ENCODE measurements around the gene TMEM200C. TPM values are rescaled to one million over a fixed set of nuclear protein-coding genes. Genes with fewer than 3 reads are reported as not detected.

TMEM200C gene
- total RNA-seq, 2 experiments from 2014 or later = not detected

DNA sequence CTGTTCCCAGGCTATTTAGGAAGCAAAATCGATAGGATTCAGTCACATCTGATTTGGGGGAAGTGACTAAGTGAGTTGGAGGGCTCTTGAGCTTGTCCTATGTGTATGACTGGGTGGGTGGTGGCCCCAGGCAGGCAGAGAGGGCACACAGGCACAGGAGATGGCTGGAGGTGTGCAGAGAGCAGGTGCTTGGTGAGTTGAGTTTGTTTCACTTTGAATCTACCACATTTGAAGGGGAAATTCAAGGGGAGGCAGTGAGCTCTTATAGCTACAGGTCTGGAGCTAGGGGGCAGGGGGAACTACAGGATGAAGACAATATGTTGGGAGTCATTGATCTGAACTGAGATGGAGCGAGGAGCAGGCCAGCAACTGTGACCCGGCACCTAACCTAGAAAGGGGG, 42.5 kb upstream of the TMEM200C start:
- Mint-ChIP-seq H3K27me3 (peaks cover 12% of the 10 kb centered on the region), H3K4me3 (no peak overlapping the region), H3K36me3 (ENCODE audit: low read depth) (no peaks in the 10 kb centered on the region), H3K9me3 (no peaks in the 10 kb centered on the region), H3K4me1 (ENCODE audit: low read depth) (no peaks in the 10 kb centered on the region), H3K27ac (no peak overlapping the region)
- H3K9me3 ChIP-seq (ENCODE audit: control insufficient read depth in 1 of 2, insufficient read depth in 1 of 2, low read length in 2 of 2) = peaks cover 0 to 4% of the 10 kb centered on the region in 2 experiments
- POLR2A ChIA-PET = no interaction called here
- no peaks in the 10 kb centered on the region for H3K27me3 ChIP-seq (ENCODE audit: control insufficient read depth in 1 of 2, insufficient read depth in 2 of 2, low read length in 2 of 2)
- no peak overlapping the region for H3K27ac ChIP-seq (ENCODE audit: low read depth in 1 of 2, low read length in 2 of 2)
- TF ChIP-seq, protein P1, sequence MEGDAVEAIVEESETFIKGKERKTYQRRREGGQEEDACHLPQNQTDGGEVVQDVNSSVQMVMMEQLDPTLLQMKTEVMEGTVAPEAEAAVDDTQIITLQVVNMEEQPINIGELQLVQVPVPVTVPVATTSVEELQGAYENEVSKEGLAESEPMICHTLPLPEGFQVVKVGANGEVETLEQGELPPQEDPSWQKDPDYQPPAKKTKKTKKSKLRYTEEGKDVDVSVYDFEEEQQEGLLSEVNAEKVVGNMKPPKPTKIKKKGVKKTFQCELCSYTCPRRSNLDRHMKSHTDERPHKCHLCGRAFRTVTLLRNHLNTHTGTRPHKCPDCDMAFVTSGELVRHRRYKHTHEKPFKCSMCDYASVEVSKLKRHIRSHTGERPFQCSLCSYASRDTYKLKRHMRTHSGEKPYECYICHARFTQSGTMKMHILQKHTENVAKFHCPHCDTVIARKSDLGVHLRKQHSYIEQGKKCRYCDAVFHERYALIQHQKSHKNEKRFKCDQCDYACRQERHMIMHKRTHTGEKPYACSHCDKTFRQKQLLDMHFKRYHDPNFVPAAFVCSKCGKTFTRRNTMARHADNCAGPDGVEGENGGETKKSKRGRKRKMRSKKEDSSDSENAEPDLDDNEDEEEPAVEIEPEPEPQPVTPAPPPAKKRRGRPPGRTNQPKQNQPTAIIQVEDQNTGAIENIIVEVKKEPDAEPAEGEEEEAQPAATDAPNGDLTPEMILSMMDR (IDR thresholded peaks at IDR 0.05) = no peak
- no peaks in the 10 kb centered on the region for H3K4me1 ChIP-seq (ENCODE audit: insufficient read depth, low read length)
- ATAC-seq (ENCODE audit: poor library complexity) (no peak), DNase-seq (no peak)
- H3K4me3 ChIP-seq (ENCODE audit: low read length) = no peak overlapping the region
- CTCF ChIA-PET = no interaction called here
- intact Hi-C loops (cut with DNase I, micrococcal nuclease) = no loop called here
- no peaks in the 10 kb centered on the region for H3K36me3 ChIP-seq (ENCODE audit: insufficient read depth, low read length)

DNA sequence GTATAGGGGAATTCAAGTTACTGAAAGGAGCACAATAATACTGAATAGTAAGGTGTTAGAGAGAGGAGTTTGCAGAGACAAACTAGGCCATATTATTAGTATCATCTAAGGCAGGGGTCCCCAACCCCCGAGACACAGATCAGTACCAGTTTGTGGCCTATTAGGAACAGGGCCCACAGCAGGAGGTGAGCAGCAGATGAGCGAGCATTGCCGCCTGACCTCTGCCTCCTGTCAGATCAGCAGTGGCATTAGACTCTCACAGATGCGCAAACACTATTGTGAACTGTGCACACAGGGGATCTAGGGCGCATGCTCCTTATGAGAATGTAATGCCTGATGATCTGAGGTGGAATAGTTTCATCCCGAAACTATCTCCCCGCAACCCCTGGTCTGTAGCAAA, 41.8 kb upstream of the TMEM200C start:
- no peak for DNase-seq
- Histone ChIP-seq H3K4me3 (ENCODE audit: low read length) (no peak overlapping the region), H3K27ac (ENCODE audit: low read depth in 1 of 2, low read length in 2 of 2) (no peak overlapping the region), H3K4me1 (ENCODE audit: insufficient read depth, low read length) (no peaks in the 10 kb centered on the region), H3K27me3 (ENCODE audit: control insufficient read depth in 1 of 2, insufficient read depth in 2 of 2, low read length in 2 of 2) (no peaks in the 10 kb centered on the region), H3K9me3 (ENCODE audit: control insufficient read depth in 1 of 2, insufficient read depth in 1 of 2, low read length in 2 of 2) (peaks cover 0 to 4% of the 10 kb centered on the region in 2 experiments), H3K36me3 (ENCODE audit: insufficient read depth, low read length) (no peaks in the 10 kb centered on the region)
- Mint-ChIP-seq H3K4me3 (no peak overlapping the region), H3K36me3 (ENCODE audit: low read depth) (no peaks in the 10 kb centered on the region), H3K9me3 (no peaks in the 10 kb centered on the region), H3K27ac (no peak overlapping the region), H3K4me1 (ENCODE audit: low read depth) (no peaks in the 10 kb centered on the region), H3K27me3 (peaks cover 12% of the 10 kb centered on the region)
- TF ChIP-seq, protein P1 (IDR thresholded peaks at IDR 0.05) = no peak
- CTCF ChIA-PET = no interaction called here
- intact Hi-C loops (cut with DNase I, micrococcal nuclease) = no loop called here
- ATAC-seq (ENCODE audit: poor library complexity) = no peak
- POLR2A ChIA-PET = no interaction called here

- DNase-seq (no peak), ATAC-seq (ENCODE audit: poor library complexity) (no peak)
- Histone ChIP-seq H3K4me3 (ENCODE audit: low read length) (no peak overlapping the region), H3K36me3 (ENCODE audit: insufficient read depth, low read length) (no peaks in the 10 kb centered on the region), H3K27ac (ENCODE audit: low read depth in 1 of 2, low read length in 2 of 2) (no peak overlapping the region), H3K4me1 (ENCODE audit: insufficient read depth, low read length) (no peaks in the 10 kb centered on the region), H3K9me3 (ENCODE audit: control insufficient read depth in 1 of 2, insufficient read depth in 1 of 2, low read length in 2 of 2) (no peaks in the 10 kb centered on the region), H3K27me3 (ENCODE audit: control insufficient read depth in 1 of 2, insufficient read depth in 2 of 2, low read length in 2 of 2) (no peaks in the 10 kb centered on the region)
- Mint-ChIP-seq H3K27me3 (peaks cover 13% of the 10 kb centered on the region), H3K36me3 (ENCODE audit: low read depth) (no peaks in the 10 kb centered on the region), H3K27ac (no peak overlapping the region), H3K4me1 (ENCODE audit: low read depth) (no peaks in the 10 kb centered on the region), H3K9me3 (peaks cover 10% of the 10 kb centered on the region), H3K4me3 (no peak overlapping the region)
- intact Hi-C loops (cut with DNase I, micrococcal nuclease) = no loop called here
- TF ChIP-seq, protein P1 (IDR thresholded peaks at IDR 0.05) = no peak
- ChIA-PET CTCF (no interaction called here), POLR2A (no interaction called here)
These were observed 35.5 kb upstream of the TMEM200C start for GRCh38 chr18:5930789-5931188.
